OCI-M1 (cell line): ENCODE results near the gene MAGEA8.
"Not testable (repeated sequence)": the region's sequence is repeated elsewhere in the genome, so short reads cannot be mapped to it uniquely, and the experiment has no call there.

Experiments
- DNase-seq: peaks from one replicate; lab custom pipeline; 2025; lab: John Stamatoyannopoulos, UW

MAGEA8 gene

DNA sequence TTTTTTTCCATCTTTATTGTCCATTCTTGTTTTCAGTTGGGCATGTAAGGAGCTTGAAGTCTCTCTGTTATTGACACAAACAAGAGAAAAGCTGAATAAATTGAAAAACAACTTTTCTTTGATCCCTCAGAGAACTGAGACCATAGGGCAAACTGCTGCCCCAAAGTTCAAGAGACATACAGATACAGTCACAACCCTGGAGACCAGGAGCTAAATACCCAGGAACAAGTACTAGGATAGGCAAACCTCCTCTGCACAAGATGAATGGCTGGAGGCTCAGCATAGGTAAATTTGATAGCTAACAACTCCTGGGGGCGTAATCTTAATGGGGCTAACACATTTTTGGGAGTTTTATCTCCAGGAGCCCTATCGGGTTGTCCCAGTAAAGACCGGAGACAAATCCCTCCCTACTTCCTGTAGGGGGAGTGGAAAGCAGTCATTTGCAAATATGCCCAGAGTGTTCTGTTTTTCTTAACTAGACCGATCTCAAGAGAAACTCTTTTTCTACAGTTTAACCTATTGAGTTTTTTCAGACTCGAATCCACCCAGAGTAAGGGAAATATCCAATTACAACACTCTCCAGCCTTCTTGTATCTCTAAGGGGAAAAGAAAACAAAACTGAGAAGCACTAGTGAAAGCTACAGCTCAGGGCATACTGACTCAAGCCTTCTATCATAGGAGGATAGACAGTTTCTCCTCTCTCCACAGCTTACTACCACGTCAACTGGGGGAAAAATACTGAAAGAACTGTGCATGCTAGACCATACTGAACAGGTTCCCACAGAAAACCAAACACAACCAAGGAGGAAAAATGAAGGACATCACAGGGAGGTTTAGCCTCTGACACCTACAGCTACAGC lies 23.1 kb downstream of the MAGEA8 start:
- DNase-seq = peak; percentile 71

GRCh38 chrX:149908308-149908707 lies 27.3 kb downstream of the MAGEA8 start:
- DNase-seq = no peak

DNA sequence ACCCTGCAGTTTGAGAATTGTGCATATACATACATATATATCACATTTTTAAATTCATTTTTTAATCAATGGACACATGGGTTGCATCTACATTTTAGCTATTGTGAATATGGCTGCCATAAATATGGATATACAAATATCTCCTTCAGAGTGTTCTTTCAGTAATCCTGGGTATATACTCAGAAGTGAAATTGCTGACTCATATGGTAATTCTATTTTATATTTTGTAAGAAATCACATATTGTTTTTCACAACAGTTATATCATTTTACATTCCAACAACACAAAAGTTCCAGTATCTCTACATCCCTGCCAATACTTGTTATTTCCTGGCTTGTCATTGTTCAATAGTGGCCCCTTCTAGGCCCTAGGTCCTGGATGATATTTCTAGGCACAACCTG lies 27.7 kb downstream of the MAGEA8 start:
- no peak for DNase-seq

GRCh38 chrX:149909324-149910177 lies 28.6 kb downstream of the MAGEA8 start:
- DNase-seq = no peak

GRCh38 chrX:149910178-149910695 lies 29.3 kb downstream of the MAGEA8 start:
- DNase-seq = no peak

DNA sequence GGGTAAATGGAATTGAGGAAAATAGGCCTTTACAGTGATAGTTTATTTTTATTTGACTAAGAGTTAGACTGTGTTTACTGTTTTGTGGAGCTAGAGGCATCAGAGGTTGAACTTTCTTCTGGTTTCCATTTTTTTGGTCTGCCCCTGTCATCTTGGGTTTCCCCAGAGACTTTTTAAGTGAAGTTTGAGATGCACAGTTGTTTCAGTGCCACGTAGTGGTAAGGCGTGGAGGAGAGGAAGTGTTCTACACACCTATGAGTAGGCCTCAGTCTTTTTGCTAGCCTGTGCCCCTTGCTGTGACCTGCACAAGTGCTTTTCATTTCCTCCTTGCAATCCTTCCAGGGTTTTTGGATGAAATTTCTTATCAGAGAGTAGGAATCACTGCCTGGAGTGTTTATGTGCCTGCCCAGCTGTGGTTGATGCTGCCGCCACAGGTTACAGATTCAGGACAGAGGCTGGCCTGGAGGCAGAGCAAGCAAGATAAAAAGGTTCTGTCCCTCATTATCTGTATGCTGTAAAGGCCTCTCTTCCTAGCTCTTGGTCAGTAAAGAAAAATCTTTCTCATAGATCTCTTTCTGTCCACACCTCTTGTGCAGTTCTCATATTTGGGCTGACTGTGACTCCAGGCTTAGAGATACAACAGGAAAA lies 35.9 kb downstream of the MAGEA8 start:
- DNase-seq = no peak

GRCh38 chrX:149923836-149924235 lies 42.9 kb downstream of the MAGEA8 start:
- DNase-seq = not testable (repeated sequence)

GRCh38 chrX:149924434-149924833 lies 43.5 kb downstream of the MAGEA8 start:
- not testable (repeated sequence) for DNase-seq

DNA sequence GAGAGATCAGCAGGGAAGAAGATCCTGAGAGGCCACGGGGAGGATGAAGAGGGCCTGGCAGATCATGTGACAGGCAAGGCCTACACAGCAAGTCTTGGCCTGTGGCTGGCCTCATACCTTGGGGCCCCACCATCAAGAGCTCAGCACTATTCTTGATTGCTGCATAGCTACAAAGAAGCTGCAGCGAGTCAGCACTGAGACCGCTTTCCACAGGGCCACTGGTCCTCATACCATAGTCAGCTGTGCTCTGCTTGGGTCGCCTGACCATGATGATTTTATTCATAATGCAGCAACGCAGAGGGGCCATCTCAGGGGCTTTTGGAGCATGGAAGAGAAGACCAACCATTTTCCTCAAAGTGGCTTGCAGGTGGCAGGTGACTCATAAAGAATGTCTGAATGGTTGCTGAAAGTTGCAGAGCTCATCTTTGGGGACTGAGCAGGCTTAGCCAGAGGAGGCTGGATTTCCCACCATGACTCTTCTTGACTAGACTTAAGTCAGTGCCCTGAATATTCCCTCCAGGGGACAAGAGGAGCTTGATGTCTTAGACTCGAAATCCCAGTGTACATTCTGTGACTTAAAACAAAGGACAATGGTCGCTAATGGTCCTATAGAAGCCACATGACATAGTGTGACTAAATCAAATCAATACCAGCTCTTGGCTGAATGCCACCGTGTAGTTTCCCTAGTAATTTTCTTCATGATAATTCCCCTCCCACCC lies 46.4 kb downstream of the MAGEA8 start:
- not testable (repeated sequence) for DNase-seq

DNA sequence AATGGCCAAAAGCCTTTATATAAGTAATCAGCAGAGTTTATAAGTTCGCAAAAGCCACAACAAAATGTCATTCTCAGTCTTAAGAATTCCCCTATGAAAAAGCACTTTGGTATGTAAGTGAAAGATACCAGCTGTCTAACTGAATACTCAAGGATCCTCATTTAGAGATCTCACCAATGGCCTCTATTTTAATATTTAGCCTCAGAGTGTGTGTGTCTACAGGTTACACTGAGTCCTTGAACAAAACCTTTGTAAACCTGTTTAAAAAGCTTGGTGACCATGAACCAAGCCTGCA lies 46.9 kb downstream of the MAGEA8 start:
- DNase-seq = not testable (repeated sequence)

GRCh38 chrX:149928635-149929034 lies 47.7 kb downstream of the MAGEA8 start:
- not testable (repeated sequence) for DNase-seq

DNA sequence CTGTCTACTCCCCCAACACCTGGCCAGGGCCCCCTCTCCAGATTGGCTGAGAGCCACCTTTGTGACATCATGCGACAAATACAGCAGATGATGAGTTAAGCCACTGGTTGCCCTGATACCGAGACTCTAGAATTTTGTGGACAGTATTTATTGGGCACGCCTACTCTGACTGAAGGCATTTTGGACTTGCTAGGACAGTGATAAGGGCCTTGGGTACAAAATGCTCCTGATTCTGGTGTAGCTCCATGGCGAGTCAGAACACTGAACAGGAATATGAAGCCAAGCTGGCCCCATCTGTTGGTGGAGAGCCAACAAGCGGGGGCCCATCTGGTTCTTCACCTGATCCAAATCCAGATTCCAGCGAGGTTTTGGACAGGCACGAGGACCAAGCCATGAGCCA lies 48.4 kb downstream of the MAGEA8 start, which contains the start of gene HSFX4:
HSFX4 (plus strand) TSS at position 174 of the 400 bp plus-strand sequence; CDS start at position 246, 72 bp downstream.
- DNase-seq = not testable (repeated sequence)

- not testable (repeated sequence) for DNase-seq
Measured at GRCh38 chrX:149931355-149931754, 50.4 kb downstream of the MAGEA8 start.

GRCh38 chrX:149932150-149932549 lies 51.2 kb downstream of the MAGEA8 start:
- DNase-seq = not testable (repeated sequence)

DNA sequence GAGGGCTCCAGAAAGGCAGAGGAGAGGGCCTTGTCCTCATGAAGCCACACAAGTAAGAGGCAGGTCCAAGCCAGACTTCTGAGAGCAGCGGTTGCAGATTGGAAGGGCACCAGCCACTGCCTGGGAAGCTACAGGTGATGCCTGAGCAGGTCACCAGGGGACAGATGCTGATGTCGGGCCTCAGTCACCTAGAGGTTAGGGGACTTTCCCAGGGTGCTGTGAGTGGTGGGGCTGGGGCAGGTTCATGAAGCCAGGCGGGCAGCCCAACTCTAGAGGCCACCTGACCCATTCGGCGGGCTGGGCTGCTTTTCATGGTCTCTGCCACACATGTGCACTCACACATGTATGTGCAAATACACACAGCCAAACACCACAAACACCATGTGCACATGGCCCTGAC lies 52.0 kb downstream of the MAGEA8 start:
- not testable (repeated sequence) for DNase-seq

- not testable (repeated sequence) for DNase-seq
Measured at GRCh38 chrX:149933547-149933946, 52.6 kb downstream of the MAGEA8 start.
